GOT3 (cell line): Measurements from ENCODE around the gene IFITM5.
"Not testable (repeated sequence)": the region's sequence is repeated elsewhere in the genome, so short reads cannot be mapped to it uniquely, and the experiment has no call there.

ENCODE experiments used
- DNase-seq: peaks from one replicate; lab custom pipeline; 2025; ENCODE audit warnings: mixed read lengths; lab: John Stamatoyannopoulos, UW

The IFITM5 gene

GRCh38 chr11:299081-299891 is at the start of gene IFITM5:
Gene IFITM5, minus strand, starts transcription at chr11:299526. Its CDS starts 36 bp downstream, at chr11:299490.
- no peak for DNase-seq

DNA sequence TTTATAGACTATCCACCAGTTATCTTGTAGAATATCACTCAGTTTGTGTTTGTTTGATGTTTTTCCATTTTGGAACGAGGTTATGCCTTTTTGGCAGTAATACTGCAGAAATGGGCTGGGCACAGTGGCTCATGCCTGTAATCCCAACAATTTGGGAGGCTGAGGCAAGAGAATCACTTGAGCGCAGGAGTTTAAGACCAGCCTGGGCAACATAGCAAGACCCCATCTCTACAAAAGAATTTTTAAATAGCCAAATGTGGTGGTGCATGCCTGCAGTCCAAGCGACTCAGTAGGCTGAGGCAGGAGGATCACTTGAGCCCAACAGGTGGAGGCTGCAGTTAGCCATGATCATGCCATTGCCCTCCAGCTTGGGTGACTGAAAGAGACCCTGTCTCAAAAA is 47.2 kb upstream of the IFITM5 start:
- DNase-seq: no peak

- no peak for DNase-seq
These were observed 45.7 kb upstream of the IFITM5 start for GRCh38 chr11:344836-345578.

GRCh38 chr11:342328-342727 is 43.0 kb upstream of the IFITM5 start:
- no peak for DNase-seq

GRCh38 chr11:340539-341512 is 41.5 kb upstream of the IFITM5 start:
- DNase-seq: no peak

GRCh38 chr11:339963-340362 is 40.6 kb upstream of the IFITM5 start:
- DNase-seq: no peak

DNA sequence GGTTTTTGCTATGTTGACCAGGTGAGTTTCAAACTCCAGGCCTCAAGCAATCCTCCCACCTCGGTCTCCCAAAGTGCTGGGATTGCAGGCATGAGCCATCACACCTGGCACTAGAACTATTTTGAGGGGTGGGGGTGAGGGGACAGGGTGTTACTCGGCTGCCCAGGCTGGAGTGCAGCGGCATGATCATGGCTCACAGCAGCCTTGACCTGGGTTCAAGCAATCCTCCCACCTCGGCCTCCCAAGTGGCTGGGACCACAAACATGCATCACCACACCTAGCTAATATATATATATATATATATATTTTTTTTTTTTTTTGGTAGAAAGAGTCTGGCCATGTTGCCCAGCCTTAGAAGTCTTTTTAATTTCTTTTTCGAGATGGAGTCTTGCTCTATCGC is 38.4 kb upstream of the IFITM5 start:
- no peak for DNase-seq

GRCh38 chr11:336659-337198 is 37.4 kb upstream of the IFITM5 start:
- no peak for DNase-seq

DNA sequence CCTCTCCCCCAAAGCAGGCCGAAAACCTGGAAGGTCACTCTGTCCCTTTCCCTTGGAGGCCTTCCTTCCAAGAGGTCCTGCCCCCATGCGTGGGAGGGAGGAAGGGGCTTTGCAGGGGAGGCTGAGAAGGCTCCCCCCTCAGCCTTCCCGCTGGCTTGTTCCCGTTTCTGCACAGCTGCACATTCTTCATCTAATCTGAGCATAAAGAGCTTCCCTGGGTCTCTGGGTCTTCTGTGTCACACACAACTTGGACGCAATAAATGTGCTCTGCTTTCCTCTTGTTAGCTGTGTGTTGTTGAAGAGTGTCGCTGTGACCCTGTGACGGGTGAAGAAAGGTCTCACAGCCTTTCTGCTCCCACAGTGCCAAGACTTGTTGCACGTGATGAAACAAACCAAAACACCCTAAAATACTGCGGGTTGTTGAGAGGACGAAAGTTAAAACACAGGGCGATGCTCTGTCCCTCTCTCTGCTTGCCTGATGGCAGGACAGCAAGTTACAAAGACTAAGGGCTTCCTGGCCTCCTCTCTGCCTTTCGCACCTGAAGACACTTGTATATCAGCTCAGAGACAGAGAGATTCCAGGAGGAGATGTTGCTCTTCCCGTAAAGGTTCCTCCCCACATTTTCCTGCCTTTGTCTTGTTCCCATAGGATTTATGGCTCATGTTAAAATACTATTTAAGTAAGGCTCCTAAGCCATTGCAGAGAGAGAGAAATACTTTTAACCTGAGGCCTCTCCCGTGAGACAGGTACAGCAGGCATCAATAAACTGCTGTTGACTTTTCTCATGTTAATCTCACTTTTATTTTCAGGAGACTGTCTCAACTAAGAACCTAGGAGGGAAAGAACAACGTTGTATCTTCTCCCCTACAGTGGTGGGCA is 36.7 kb upstream of the IFITM5 start:
- no peak for DNase-seq

- no peak for DNase-seq
These were observed 35.1 kb upstream of the IFITM5 start for GRCh38 chr11:334264-334994.

DNA sequence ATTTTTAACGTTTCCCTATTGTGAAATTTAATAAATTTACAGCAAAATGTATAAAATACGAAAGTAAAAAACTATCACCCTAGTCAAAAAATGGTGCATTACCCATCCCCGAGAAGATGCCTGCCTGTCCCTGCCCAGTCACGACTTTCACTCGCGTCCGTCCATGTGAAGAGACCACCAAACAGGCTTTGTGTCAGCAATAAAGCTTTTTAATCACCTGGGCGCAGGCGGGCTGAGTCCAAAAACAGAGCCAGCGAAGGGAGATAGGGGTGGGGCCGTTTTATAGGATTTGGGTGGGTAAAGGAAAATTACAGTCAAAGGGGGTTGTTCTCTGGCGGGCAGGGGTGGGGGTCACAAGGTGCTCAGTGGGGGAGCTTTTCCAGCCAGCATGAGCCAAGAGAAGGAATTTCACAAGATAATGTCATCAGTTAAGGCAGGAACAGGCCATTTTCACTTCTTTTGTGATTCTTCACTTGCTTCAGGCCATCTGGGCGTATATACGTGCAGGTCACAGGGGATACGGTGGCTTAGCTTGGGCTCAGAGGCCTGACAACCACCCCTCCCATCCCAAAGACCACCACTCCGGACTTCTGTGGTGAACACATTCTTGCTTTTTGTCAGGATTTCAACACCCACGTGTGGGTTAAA is 34.4 kb upstream of the IFITM5 start:
- not testable (repeated sequence) for DNase-seq

DNA sequence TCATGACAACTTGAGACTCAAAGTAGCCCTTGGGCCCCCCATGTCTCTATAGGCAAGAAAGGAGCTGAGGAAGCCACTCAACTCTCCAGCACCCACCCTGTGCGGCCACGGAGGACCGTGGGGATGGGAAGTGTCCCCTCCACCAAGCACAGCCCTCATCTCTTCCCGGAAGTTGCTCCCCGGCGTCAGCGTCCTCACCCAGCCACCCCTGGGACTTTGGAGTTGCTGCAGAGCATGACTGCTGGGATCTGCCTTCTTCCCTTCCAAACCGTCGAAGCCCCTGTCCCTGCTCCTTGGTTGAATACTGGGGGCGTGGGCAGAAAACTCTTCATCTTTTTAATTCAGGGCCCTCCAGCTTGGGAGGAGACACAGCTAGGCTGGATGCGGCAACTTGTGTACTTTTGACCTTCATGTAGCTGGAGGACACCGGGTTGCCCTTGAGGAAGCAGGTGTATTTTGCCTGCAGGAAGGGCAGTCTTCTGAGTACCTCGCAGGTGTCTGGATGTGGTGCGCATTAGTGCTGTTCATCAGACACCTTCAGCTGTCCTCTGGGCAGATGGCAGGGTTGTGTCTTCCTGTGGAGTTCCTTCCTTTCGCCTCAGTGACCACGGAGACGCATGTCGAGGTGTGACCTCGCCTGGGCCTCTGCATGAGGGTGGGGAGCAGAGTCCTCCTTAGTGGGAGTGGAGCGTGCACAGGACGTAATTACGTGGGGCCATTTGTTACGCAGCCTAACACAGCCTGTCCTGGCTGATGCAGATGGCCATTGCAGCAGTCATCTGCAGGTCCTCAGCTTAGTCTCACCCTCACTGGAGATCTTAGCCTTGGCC is 33.5 kb upstream of the IFITM5 start:
- no peak for DNase-seq

DNA sequence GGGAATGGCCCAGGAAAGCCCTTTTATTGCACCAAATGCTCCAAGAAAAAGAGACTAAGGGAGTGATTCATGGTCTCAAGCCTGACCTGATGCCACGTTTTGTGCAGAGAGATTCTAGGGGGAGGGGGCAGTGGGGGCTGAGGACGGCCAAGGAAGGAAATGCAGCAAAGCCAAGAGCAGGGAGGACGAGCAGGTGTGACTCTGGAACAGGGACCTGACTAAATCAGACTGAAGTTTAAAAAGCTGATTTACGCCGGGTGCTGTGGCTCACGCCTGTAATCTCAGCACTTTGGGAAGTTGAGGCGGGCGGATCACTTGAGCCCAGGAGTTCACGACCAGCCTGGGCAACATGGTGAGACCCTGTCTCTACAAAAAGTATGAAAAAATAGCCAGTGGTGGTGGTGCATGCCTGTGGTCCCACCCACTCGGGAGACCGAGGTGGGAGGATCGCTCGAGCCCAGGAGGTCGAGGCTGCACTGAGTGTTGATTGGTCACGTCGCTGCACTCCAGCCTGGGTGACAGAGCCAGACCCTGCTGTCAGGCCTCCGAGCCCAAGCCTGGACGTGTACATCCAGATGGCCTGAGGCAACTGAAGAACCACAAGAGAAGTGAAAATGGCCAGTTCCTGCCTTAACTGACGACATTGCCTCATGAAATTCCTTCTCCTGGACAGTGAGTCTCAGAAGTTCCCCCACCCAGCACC is 32.2 kb upstream of the IFITM5 start:
- DNase-seq: no peak

- DNase-seq: no peak
These were observed 31.5 kb upstream of the IFITM5 start for GRCh38 chr11:330694-331357.

- DNase-seq: no peak
These were observed 31.0 kb upstream of the IFITM5 start for GRCh38 chr11:330307-330693.

DNA sequence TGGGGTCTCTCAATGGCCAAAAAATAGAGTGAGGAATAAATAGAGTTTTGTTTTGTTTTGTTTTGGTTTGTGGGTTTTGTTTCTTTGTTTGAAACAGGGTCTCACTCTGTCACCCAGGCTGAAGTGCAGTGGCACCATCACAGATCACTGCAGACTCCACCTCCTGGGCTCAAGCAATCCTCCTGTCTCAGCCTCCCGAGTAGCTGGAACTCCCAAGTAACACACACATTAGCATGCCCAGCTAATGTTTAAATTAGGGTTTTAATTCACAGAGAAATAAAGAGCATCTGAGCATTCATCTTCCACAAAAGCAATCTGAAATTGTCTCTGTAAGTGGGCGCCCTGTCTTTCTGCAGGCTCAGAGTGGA is 30.5 kb upstream of the IFITM5 start:
- no peak for DNase-seq

DNA sequence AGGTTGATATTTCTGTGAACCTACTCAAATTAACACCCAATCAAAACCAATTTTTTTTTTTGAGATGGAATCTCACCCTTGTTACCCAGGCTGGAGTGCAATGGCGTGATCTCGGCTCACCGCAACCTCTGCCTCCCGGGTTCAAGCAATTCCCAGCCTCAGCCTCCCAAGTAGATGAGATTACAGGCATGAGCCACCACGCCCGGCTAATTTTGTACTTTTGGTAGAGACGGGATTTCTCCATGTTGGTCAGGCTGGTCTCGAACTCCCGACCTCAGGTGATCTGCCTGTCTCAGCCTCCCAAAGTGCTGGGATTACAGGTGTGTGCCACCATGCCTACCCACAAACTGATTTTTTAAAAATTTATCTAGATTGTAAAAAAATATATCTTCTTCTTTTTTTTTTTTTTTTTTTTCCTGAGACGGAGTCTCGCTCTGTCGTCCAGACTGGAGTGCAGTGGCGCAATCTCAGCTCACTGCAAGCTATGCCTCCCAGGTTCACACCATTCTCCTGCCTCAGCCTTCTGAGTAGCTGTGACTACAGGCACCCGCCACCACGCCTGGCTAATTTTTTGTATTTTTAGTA is 29.3 kb upstream of the IFITM5 start:
- DNase-seq: not testable (repeated sequence)
